ENCODE measurements around the gene TGFB1.
"Not testable (repeated sequence)": the region's sequence is repeated elsewhere in the genome, so short reads cannot be mapped to it uniquely, and the experiment has no call there.

Gene TGFB1

DNA sequence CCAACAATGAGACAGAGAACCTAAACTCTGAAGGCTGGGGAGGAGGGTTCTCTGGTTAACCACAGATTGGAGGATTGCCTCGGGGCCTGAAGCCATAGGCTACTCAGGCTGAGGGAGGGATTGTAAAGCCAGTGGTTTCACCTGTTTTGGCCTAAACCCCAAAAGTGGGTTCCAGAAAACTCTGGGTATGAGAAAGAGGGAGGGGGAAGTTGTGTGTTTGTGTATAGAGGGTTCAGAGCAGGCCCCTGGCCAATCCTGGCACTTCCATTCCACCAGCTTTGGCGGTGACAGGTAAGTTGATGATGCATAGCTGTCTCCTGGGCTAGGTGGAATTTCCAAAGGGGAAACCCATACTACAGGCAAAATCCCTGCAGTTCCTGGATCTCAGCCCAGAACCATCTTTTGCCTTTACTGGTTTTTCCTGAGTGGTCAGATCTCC is 57.3 kb downstream of the TGFB1 start:
- H3K4me3 ChIP-seq (ENCODE audit: low read depth, low read length), result no peak overlapping the region
- TF ChIP-seq, protein P1, sequence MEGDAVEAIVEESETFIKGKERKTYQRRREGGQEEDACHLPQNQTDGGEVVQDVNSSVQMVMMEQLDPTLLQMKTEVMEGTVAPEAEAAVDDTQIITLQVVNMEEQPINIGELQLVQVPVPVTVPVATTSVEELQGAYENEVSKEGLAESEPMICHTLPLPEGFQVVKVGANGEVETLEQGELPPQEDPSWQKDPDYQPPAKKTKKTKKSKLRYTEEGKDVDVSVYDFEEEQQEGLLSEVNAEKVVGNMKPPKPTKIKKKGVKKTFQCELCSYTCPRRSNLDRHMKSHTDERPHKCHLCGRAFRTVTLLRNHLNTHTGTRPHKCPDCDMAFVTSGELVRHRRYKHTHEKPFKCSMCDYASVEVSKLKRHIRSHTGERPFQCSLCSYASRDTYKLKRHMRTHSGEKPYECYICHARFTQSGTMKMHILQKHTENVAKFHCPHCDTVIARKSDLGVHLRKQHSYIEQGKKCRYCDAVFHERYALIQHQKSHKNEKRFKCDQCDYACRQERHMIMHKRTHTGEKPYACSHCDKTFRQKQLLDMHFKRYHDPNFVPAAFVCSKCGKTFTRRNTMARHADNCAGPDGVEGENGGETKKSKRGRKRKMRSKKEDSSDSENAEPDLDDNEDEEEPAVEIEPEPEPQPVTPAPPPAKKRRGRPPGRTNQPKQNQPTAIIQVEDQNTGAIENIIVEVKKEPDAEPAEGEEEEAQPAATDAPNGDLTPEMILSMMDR (IDR thresholded peaks at IDR 0.05; ENCODE audit: borderline replicate concordance, insufficient read depth, low read depth, low read length), result no peak

DNA sequence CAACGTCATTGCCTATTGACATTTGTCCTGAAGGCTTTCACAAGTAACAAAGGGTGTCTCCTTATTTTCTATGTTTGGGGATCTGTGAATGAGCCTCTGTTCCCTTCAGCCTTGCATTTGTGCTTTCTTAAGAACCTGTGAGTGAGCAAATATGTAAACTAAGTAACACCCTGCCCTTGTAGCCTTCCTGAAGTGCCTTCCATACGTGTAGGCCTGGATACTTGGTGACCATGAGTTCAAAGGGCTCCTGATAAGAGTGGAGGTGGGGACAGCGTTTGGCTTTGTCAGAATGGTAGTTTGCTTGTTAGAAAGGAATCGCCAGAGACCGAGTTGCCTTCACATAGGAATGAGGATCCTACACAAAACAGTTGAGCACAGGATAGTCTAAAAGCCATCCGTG is 58.2 kb downstream of the TGFB1 start:
- TF ChIP-seq, protein P1 (IDR thresholded peaks at IDR 0.05; ENCODE audit: borderline replicate concordance, insufficient read depth, low read depth, low read length), result no peak
- no peak overlapping the region for H3K4me3 ChIP-seq (ENCODE audit: low read depth, low read length)

DNA sequence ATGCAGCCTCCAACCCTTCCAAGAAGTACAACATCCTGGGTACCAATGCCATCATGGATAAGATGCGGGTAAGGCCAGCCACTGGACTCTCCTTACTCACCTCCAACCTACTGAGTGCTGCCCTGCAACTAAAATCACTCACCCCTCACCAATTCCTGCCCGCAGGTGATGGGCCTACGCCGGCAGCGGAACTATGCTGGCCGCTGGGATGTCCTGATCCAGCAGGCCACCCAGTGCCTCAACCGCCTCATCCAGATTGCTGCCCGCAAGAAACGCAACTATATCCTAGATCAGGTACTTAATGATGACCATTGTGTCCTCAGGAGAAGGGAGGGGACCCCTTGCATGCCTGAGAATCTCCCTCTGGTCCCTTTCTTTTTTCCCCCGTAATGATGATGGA is 59.3 kb downstream of the TGFB1 start:
- TF ChIP-seq, protein P1 (IDR thresholded peaks at IDR 0.05; ENCODE audit: borderline replicate concordance, insufficient read depth, low read depth, low read length), result no peak
- H3K4me3 ChIP-seq (ENCODE audit: low read depth, low read length), result no peak overlapping the region

DNA sequence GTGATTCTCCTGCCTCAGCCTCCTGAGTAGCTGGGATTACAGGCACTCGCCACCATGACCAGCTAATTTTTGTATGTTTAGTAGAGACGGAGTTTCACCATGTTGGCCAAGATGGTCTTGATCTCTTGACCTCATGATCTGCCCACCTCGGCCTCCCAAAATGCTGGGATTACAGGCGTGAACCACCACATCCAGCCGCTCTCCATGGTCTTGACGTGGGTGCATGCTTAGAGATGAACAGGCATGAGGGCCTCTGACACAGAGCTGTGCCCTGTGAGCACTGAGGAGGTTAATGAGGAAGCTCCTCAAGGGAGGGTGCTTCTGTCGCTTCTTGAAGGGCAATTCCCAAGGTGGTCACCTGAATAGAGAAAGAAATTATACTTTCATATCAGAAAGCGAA is 63.9 kb downstream of the TGFB1 start:
- H3K4me3 ChIP-seq (ENCODE audit: low read depth, low read length), result not testable (repeated sequence)

DNA sequence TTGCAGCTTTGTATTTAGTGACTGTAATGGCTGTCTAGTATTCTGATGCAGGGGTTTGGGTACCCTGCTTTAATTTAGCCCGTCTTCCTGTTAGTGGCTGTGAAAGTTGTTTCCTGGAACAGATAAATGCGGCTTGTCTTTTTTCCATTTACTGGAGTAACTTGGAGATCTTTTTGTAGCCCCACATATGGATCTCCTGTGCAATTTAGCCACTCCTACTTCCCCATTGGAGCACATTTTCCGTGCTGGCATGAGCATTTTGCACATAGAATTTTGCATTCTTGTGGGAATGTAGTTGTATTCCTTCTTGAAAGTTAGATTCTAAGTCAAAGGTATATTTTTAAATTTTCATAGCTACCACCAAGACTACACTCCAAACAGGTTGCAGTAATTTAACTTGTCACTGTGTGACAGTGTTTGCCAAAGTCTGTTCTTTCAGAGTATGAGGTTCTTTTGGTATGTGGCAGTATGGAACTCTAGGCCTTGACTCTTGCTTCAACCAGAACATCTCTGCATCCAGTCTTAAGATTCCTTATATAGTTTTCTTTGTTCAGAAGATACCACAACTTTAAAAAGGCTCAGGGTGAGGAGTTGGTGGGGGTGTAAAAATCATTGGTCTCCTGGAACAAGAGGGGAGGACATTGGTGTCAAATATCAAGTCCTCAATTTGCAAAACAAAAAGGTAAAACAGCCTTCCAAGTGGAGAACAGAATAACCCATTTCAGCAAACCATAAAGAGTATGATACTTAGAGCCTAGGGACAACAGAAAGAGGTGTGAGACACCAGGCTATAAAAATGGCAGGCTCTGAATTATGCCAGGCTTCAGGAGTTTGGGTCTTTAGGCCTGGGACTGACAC is 64.8 kb downstream of the TGFB1 start:
- TF ChIP-seq, protein P1 (IDR thresholded peaks at IDR 0.05; ENCODE audit: borderline replicate concordance, insufficient read depth, low read depth, low read length), result no peak

More for the DNA sequence above, 64.8 kb downstream of the TGFB1 start:
- H3K4me3 ChIP-seq (ENCODE audit: low read depth, low read length), result no peak overlapping the region

Measured in GM12875 (cell line).